Stimulated activated CD4-positive, alpha-beta T cell treated with anti-CD3 and anti-CD28 coated beads, Interleukin-2, amount 100 ng/mL, for 4 hours (primary cell): Measurements from ENCODE around the gene SPINK4.

Experiments used
- DNase-seq: peaks from one replicate; pipeline ENCODE4 v3.0.0-alpha.2; 2020; ENCODE audit warnings: low read depth

SPINK4 gene

DNA sequence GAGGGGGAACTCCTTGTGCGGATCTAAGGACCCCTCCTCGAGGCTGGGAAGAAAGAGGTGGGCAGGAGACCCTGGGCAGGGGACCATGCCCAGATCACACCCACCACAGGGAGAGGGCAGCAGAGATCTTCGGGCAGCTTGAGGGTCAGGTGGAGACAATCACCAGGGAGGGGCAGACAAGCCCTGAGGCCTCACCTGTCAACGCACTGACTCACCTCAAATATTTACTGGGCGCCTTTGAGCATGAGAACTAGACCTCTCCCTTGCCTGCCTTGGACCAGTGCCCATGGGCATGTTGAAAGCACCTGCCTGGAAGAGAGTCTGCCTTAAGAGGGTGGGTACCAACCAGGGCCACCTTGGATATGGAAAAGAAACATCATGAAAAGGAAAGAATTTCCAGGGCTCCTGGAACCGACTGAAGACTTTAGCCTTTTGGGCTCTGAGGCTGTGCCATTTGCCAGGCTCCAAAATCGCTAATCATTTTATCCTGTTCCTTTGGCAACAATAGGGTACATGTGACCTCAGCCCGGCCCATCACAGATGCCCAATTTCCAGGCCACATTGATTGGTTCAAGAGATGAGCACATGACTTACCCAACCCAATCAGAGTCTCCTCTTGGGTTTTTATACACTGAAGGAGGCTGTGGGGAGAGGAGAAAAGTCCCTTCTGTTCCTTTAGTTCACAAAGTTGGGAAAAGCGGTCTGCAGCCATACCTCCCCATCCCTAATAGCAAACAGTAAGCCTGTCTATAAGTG lies 10.4 kb upstream of the SPINK4 start:
- no peak for DNase-seq

DNA sequence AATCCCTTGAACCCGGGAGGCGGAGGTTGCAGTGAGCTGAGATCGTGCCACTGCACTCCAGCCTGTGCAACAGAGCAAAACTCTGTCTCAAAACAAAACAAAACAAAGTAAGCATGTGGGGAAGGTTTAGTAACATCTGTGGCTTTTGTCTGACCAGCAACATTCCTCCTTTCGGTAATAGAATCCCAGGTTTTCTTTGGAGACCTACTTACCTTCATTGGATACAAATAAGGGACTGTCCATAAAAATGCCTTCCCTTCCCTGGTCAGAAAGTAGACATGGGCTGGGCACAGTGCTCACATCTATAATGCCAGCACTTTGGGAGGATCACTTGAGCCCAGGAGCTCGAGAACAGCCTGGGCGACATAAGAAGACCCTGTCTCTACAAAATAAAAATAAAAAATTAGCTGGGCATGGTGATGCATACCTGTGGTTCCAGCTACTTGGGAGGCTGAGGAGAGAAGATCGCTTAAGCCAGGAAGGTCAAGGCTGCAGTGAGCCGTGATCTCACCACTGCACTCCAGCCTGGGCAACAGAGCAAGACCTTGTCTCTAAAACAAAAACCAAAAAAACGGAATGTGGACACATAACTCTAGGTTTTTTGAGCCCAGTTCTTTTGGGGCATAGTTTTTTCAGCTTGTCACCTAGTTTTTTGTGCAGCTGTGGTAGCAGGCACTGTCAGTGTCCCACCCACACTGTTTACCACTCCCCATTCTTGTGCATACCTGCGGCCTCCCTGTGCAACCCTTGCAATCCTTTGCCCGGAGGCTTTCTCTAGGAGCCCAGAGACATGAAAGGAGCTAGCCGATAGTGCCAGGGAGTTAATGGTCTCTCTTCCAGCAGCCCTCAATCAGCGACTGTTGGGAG lies 9.0 kb upstream of the SPINK4 start:
- DNase-seq: no peak

GRCh38 chr9:33231623-33231942 lies 8.4 kb upstream of the SPINK4 start:
- DNase-seq: no peak

DNA sequence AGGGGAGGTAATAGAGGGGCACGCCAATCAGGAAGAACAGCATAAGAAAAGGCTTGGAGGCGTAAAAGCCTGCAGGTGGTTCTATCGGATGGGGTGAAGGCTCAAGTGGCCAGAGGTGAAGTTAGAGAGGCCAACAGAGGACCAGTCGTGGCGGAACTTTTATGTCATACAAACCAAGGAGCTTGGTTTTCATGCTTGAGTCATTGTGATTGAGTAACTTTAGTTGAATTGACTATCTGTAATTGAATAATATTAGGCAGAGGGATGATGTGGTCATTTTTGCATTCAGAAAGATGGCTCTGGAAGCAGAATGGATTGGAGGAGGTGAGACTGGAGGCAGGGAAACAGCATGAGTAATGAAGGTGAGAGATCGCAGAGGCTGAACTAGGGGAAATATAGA lies 7.2 kb upstream of the SPINK4 start:
- DNase-seq: no peak

- DNase-seq: no peak
These were observed 6.2 kb upstream of the SPINK4 start for GRCh38 chr9:33233626-33234342.

DNA sequence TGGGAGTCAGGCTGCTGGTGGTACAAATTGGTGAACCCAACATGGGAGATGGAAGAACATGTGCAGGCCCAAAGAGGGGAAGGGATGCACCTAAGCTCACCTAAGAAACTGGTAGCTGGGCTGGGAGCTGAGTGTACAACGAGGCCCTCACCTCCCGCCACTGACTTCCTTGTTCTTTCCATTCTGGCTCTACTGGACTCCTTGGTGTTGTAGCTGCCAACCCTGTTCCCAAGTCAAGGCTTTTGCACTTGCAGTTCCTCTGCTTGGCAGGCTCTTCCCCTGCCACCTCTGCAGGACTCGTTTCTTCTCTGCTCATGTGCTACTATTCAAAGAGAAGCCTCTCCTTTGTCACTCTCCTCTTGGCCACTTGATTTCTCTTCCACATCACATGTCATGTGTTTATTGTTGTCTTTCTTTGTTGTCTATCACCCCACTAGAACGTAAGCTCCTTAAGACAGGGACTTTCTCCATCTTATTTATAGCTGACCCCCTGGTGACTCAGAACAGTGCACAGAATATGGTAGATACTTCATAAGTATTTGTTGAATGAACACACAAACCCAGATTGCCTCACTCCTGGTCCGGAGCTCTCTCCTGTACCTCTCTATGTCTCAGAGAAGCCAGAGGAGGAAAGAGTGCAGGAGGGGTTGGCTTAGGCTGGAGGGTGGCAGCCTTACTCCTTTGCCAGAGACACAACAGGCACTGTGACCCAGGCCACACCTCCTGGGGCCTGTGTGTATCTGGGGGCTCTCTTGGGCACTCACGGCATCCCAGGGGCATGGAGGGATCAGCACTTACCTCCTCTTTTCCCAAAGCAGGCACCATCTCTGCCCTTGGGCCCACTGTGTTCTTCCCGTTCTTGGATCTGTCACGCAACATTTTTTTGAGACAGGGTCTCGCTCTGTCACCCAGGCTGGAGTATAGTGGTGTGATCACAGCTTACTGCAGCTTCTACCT lies 5.2 kb upstream of the SPINK4 start:
- no peak for DNase-seq

GRCh38 chr9:33236571-33236970 lies 3.4 kb upstream of the SPINK4 start:
- no peak for DNase-seq

GRCh38 chr9:33241298-33241697 lies 1.3 kb downstream of the SPINK4 start:
- no peak for DNase-seq

GRCh38 chr9:33242609-33243134 lies 2.7 kb downstream of the SPINK4 start:
- no peak for DNase-seq

DNA sequence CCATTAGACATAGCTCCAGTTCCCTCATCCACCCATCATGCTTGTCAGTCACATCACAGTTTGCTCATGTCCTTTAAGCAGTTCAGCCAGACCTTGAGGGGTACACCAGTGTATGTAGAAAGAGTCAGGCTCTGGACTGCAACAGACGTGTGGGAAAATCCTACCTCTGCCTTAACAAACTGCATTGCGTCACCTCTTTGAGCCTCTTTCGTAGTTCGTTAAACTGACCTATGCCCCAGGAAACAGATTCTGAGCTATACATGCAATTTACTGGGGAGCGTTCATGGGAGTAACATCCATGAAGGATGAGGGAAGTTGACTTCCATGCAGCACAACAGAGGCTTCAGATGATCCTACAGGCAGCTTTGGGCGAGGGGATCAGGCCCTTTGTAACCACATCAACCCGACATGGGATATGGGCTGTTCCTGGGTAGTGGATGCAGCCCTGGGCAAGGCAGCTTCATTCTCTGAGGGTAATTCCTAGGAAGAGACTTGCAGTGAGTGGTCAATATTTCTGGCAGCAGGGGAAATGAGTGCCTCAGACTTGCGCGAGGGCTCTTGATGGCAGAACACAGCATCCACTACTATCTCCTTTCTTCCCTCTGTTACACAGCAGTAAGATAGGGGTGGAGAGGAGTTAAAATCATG lies 4.3 kb downstream of the SPINK4 start:
- no peak for DNase-seq

- no peak for DNase-seq
These were observed 5.4 kb downstream of the SPINK4 start for GRCh38 chr9:33245341-33245740.

DNA sequence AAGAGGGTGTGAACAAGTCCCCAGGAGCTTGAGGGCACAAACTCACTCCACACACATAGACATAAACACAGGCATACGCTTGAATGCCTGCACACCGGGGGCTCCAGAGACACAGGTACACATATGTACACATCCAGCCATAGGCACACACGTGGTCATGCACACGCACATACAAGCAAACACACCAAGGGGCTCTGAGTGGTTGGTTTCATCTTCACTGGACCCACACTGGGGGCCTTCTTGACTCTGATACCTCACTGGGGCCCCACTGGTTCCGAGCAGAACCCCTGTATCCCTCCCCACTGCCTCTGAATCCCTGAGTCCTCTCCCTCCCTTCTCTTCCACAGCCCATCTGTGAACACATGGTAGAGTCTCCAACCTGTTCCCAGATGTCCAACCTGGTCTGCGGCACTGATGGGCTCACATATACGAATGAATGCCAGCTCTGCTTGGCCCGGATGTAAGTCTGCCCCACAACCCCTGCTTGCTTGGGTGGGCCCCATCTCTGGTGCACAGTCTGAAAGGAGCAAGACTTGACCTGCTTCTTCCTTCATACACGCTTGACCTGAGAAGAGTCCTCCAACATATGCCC lies 6.4 kb downstream of the SPINK4 start:
- no peak for DNase-seq

- DNase-seq: no peak
These were observed 8.6 kb downstream of the SPINK4 start for GRCh38 chr9:33248606-33249005.

DNA sequence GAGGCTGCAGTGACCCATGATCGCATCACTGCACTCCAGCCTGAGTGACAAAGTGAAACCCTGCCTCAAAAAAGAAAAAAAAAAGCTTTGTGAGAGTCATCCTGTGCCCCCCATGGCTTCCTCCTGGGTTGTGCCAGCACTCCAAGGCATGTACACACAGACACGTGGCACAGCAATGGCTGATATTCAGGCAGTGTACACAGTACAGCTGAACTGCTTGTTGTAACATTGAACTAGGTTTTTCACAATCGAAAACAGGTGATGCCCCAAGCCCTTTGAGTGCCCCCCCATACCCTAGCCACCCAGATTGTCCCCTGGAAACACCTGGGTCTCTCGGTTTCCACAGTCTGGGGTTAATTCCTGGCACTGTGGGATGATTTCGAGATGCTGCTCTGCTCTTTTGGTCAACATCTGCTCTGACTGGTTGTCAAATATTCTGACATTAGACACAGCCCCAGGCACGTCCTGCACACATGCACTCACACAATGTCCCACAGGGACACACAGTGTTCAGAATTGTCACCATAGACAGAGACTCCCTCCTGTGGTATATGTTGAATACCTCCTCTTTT lies 9.2 kb downstream of the SPINK4 start:
- no peak for DNase-seq

- DNase-seq: no peak
These were observed 10.0 kb downstream of the SPINK4 start for GRCh38 chr9:33249983-33250382.

- DNase-seq: no peak
These were observed 10.6 kb downstream of the SPINK4 start for GRCh38 chr9:33250458-33250995.

- no peak for DNase-seq
These were observed 14.2 kb downstream of the SPINK4 start for GRCh38 chr9:33254211-33254610.

DNA sequence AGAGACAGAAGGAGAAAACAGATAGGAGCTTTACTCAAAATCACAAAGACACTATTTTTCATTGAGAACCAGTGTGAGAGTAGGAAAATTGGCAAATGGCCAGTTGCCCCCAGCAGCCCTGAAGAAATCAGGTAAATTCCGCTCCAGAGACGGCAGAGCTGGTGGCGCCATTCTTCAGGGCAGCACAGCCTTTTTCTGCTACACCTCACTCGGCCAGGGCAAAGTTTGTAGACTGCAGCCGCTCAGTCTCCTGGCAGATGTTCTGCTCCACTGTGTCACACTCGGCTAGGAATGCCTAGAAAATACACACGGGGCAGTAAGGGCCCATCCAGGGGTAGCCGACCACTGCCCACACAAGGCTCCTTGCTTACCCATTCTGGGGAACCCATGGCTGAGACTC lies 15.0 kb downstream of the SPINK4 start:
- no peak for DNase-seq

GRCh38 chr9:33255471-33255870 lies 15.5 kb downstream of the SPINK4 start:
- no peak for DNase-seq

GRCh38 chr9:33256236-33256635 lies 16.3 kb downstream of the SPINK4 start:
- no peak for DNase-seq
